Choroid plexus epithelial cell (primary cell): ENCODE measurements around the gene ATAD3A.
"Not testable (repeated sequence)": the region's sequence is repeated elsewhere in the genome, so short reads cannot be mapped to it uniquely, and the experiment has no call there.

ENCODE experiments used
- DNase-seq: peaks from one replicate; pipeline ENCODE4 v3.0.0-alpha.2; 2010; ENCODE audit warnings: low read depth
- H3K4me3 ChIP-seq: 2 replicates; pipeline ENCODE4 v1.5.1; 2011; ENCODE audit warnings: low read depth, mild to moderate bottlenecking, control low read depth, low read length, moderate library complexity
- CTCF ChIP-seq: conservative IDR thresholded peaks from 2 replicates; pipeline ENCODE4 v1.5.1; 2011; ENCODE audit warnings: low read depth, mild to moderate bottlenecking, control low read depth, inconsistent platforms, low read length, moderate library complexity

The ATAD3A gene

GRCh38 chr1:1507305-1507704 lies 4.7 kb upstream of the ATAD3A start:
- TF ChIP-seq CTCF = no peak

GRCh38 chr1:1508775-1509464 lies 3.0 kb upstream of the ATAD3A start:
- H3K4me3 ChIP-seq = not testable (repeated sequence)

More at GRCh38 chr1:1507305-1507704, 4.7 kb upstream of the ATAD3A start:
- no peak for DNase-seq
- no peak overlapping the region for H3K4me3 ChIP-seq

GRCh38 chr1:1509465-1509850 lies 2.5 kb upstream of the ATAD3A start:
- H3K4me3 ChIP-seq = not testable (repeated sequence)

More at GRCh38 chr1:1508775-1509464, 3.0 kb upstream of the ATAD3A start:
- DNase-seq = not testable (repeated sequence)

GRCh38 chr1:1510912-1511532 lies 940 bp upstream of the ATAD3A start:
- peak; percentile 13 for DNase-seq
- H3K4me3 ChIP-seq = peak overlapping the region; percentile 97
- no peak for TF ChIP-seq CTCF

More at GRCh38 chr1:1509465-1509850, 2.5 kb upstream of the ATAD3A start:
- DNase-seq = not testable (repeated sequence)

- DNase-seq = not testable (repeated sequence)
- H3K4me3 ChIP-seq = peak overlapping the region; percentile 97
Measured at GRCh38 chr1:1512425-1512824, 463 bp downstream of the ATAD3A start.

- not testable (repeated sequence) for DNase-seq
- peak overlapping the region; percentile 11 for H3K4me3 ChIP-seq
Measured at GRCh38 chr1:1513675-1514074, 1.7 kb downstream of the ATAD3A start.

- not testable (repeated sequence) for H3K4me3 ChIP-seq, DNase-seq
Measured at GRCh38 chr1:1514376-1514775, 2.4 kb downstream of the ATAD3A start.

- DNase-seq, H3K4me3 ChIP-seq: not testable (repeated sequence)
Measured at GRCh38 chr1:1516923-1517322, 5.0 kb downstream of the ATAD3A start.

GRCh38 chr1:1517973-1518620 lies 6.1 kb downstream of the ATAD3A start:
- DNase-seq = no peak
- no peak for TF ChIP-seq CTCF
- H3K4me3 ChIP-seq = no peak overlapping the region

- DNase-seq, H3K4me3 ChIP-seq: not testable (repeated sequence)
Measured at GRCh38 chr1:1518621-1519007, 6.7 kb downstream of the ATAD3A start.

- DNase-seq, H3K4me3 ChIP-seq: not testable (repeated sequence)
Measured at GRCh38 chr1:1519805-1520505, 8.0 kb downstream of the ATAD3A start.
